Measurements from ENCODE around the gene ZFP42.
"Not testable (repeated sequence)": the region's sequence is repeated elsewhere in the genome, so short reads cannot be mapped to it uniquely, and the experiment has no call there.

The ZFP42 gene

DNA sequence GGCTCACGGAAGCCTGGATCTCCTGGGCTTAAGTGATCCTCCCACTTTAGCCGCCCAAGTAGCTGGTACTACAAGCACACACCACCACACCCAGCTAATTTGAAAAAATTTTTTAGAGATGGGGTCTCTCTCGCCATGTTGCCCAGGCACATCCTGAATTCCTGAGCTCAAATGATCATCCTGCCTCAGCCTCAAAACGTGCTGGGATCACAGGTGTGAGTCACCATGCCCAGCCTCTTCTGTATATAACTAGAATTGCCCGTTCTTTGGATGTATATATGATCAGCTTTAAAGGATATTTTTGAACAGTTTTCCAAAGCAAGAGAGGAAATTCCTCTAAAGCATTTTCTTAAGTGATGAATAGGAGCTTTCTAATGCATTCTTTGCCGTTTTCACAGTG, 22.7 kb downstream of the ZFP42 start:
- DNase-seq (ENCODE audit: low read depth in 4 of 4, low spot score in 1 of 4): no peak

GRCh38 chr4:188021548-188022249, 26.1 kb downstream of the ZFP42 start:
- no peak for DNase-seq (ENCODE audit: low read depth in 4 of 4, low spot score in 1 of 4)

DNA sequence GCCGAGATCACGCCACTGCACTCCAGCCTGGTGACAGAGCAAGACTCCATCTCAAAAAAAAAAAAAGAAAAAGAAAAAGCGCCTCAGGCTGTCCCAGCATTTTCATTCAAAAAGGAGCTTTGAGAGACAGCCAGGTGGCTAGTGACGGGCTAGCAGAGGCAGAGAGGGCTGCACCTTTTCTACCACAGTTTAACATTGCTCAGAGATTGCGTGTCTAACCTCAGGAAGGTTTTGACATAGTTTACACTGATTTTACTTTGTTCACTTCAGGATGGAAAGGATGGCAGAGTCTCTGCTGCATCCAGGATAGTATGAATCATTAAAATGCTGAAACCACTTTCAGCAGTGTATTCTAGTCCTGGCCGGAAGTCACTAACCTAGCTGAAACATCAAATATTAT, 28.1 kb downstream of the ZFP42 start:
- DNase-seq (ENCODE audit: low read depth in 4 of 4, low spot score in 1 of 4): no peak

DNA sequence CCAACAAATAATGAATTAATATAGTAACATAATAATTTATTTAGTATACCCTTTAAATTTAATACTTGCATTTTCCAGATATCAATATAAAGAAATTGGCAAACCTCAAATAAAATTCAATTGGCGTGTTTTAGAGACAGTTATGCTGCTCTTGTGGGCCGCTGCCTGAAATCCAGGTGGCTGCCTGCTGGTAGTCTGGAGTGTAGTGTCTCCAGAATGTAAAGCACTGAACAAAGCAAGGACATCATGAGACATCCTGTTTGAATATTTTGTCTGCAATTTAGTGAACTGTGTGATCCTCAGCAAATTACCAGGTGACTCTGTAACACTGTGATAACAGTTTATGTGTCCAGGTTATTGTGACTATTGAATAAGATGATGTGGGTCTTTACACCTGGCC, 29.9 kb downstream of the ZFP42 start:
- DNase-seq (ENCODE audit: low read depth in 4 of 4, low spot score in 1 of 4): no peak

DNA sequence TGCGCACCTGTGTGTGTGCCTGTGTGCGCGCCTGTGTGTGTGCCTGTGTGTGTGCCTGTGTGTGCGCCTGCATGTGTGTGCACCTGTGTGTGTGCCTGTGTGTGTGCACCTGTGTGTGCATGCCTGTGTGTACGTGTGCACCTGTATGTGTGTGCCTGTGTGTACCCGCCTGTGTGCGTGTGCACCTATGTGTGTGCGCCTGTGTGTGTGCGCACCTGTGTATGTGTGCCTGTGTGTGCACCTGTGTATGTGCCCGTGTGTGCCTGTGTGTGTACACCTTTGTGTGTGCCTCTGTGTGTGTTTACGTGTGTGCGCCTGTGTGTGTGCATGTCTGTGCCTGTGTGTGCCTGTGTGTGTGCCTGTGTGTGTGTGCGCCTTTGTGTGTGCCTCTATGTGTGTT, 33.5 kb downstream of the ZFP42 start:
- no peak for DNase-seq (ENCODE audit: low read depth in 4 of 4, low spot score in 1 of 4)

DNA sequence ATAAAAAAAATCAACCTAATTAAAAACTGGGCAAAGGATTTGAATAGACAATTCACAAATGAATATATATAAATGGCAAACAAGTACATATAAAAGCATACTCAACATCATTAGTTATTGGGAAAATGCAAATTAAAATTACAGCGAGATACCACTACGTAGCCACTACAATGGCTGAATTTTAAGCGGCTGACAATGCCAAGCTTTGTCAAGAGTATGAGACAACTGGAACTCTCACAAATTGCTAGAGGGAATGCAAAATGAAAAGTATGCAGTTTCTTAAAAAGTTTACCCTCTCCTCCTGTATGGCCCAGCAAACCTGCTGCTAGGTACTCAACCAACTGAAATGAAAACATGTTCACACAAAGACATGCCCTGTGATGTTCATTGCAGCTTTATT, 34.8 kb downstream of the ZFP42 start:
- no peak for DNase-seq (ENCODE audit: low read depth in 4 of 4, low spot score in 1 of 4)

DNA sequence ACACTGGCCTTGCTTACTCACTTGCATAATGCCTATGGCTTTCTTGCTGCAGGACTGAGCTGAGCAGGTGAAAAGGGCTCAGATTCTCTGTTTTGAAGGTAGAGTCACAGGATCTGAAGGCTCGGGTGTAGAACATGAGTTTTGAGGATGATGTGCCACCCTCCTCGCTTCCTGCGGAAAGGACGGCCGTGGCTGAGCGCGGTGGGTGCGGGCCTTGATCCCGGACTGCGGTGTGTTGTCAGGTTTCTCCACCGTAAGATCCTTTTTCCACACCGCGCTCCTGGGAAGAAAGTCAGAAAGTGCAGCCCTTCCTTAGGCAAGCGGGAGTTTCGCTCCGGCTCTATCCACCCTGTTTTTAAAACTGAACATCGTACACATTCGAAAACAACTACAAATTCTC, 36.2 kb downstream of the ZFP42 start:
- no peak for DNase-seq (ENCODE audit: low read depth in 4 of 4, low spot score in 1 of 4)

GRCh38 chr4:188032170-188032569, 36.6 kb downstream of the ZFP42 start:
- no peak for DNase-seq (ENCODE audit: low read depth in 4 of 4, low spot score in 1 of 4)

- DNase-seq (ENCODE audit: low read depth in 4 of 4, low spot score in 1 of 4): no peak
Observed at GRCh38 chr4:188032583-188032982, 37.0 kb downstream of the ZFP42 start.

- DNase-seq (ENCODE audit: low read depth in 4 of 4, low spot score in 1 of 4): no peak
Observed at GRCh38 chr4:188037003-188037713, 41.6 kb downstream of the ZFP42 start.

DNA sequence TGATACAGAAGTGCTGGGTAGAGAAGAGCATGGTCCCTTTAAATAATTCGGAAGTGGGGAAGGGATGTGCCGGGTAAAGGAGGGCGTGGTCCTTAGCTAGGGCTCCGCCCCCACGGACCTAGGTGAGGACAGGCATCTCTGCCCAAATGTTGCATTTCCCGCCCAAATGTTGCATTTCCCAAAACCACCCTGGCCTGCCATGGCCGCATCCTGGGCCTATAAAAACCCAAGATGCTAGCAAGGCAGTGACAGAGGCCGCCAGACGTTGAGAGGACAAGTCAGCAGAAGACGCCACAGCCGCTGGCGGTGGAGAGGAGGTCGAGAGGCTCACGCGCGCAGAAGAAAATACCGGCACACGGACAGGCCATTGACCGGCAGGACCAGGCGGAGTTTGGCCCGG, 46.1 kb downstream of the ZFP42 start:
- DNase-seq (ENCODE audit: low read depth in 4 of 4, low spot score in 1 of 4): no peak

GRCh38 chr4:188042191-188042590, 46.6 kb downstream of the ZFP42 start:
- no peak for DNase-seq (ENCODE audit: low read depth in 4 of 4, low spot score in 1 of 4)

GRCh38 chr4:188043154-188043553, 47.6 kb downstream of the ZFP42 start:
- no peak for DNase-seq (ENCODE audit: low read depth in 4 of 4, low spot score in 1 of 4)

DNA sequence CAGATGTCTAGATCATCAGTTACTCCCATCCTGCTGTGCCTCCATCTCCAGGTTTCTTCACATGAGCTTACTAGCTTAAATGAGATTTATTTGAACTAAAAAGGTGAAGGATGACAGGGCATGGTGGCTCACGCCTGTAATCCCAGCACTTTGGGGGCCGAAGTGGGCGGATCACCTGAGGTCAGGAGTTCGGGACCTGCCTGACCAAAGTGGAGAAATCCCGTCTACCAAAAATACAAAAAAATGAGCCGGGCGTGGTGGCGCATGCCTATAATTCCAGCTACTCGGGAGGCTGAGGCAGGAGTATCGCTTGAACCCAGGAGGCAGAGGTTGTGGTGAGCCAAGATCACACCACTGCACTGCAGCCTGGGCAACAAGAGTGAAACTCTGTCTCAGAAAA, 49.9 kb downstream of the ZFP42 start:
- not testable (repeated sequence) for DNase-seq (ENCODE audit: low read depth in 4 of 4, low spot score in 1 of 4)

- no peak for DNase-seq (ENCODE audit: low read depth in 4 of 4, low spot score in 1 of 4)
Observed at GRCh38 chr4:188046657-188047056, 51.1 kb downstream of the ZFP42 start.

- DNase-seq (ENCODE audit: low read depth in 4 of 4, low spot score in 1 of 4): no peak
Observed at GRCh38 chr4:188053302-188053701, 57.7 kb downstream of the ZFP42 start.
